Mammary microvascular endothelial cell (primary cell): ENCODE measurements around the gene TEX29. TPM values are rescaled to one million over a fixed set of nuclear protein-coding genes. Genes with fewer than 3 reads are reported as not detected.

ENCODE experiments used
- total RNA-seq: library from RNA; depleted of rRNA; stranded (reverse); fragments of >200 nt; gene quantifications from 2 replicates; pipeline ENCODE4 v1.2.3, GENCODE V29; 2015

Gene TEX29
- total RNA-seq = not detected in 2 replicates

GRCh38 chr13:111319998-111320911 is at the start of gene TEX29:
TSS of gene TEX29 (plus strand) at chr13:111320642. CDS start at chr13:111320891, 249 bp downstream.

Other genes with a start within 250 kb of the TEX29 start
- 63.1 and 68.4 TPM in 2 replicates for gene ARHGEF7, start 205.3 kb upstream of the TEX29 start, total RNA-seq